Measurements from ENCODE around the gene THOC3.

- TF ChIP-seq, protein P1, sequence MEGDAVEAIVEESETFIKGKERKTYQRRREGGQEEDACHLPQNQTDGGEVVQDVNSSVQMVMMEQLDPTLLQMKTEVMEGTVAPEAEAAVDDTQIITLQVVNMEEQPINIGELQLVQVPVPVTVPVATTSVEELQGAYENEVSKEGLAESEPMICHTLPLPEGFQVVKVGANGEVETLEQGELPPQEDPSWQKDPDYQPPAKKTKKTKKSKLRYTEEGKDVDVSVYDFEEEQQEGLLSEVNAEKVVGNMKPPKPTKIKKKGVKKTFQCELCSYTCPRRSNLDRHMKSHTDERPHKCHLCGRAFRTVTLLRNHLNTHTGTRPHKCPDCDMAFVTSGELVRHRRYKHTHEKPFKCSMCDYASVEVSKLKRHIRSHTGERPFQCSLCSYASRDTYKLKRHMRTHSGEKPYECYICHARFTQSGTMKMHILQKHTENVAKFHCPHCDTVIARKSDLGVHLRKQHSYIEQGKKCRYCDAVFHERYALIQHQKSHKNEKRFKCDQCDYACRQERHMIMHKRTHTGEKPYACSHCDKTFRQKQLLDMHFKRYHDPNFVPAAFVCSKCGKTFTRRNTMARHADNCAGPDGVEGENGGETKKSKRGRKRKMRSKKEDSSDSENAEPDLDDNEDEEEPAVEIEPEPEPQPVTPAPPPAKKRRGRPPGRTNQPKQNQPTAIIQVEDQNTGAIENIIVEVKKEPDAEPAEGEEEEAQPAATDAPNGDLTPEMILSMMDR (conservative IDR thresholded peaks at IDR 0.05; ENCODE audit: low read length) = no peak
- no peak for TF ChIP-seq EZH2phosphoT487 (IDR thresholded peaks at IDR 0.05; ENCODE audit: borderline replicate concordance)
Measured at GRCh38 chr5:175920231-175920811, 47.8 kb downstream of the THOC3 start.

Measured in Loucy (cell line).